ENCODE data around the gene PUM1.

The PUM1 gene

DNA sequence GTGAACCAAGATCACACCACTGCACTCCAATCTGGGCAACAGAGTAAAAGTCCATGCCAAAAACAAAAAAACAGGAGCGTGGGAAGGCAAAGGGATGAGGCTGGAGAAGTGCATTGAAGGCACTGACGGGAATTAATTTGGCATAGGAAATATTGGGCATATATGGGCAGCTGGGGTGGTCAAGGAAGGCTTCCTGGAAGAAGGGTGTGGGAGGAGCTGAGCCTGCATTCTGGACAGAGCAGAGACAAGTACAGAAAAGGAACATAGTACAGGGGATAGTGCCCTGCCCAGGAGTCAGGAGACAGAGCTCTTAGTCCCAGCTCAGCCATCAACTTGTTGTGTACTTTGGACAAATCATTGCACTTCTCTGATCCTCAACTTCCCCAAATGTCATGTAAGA is 168.6 kb downstream of the PUM1 start:
- H3K4me1 ChIP-seq (ENCODE audit: control insufficient read depth, insufficient read depth, low read length) = peaks cover 17% of the 10 kb centered on the region
- H3K27me3 ChIP-seq (ENCODE audit: control insufficient read depth, insufficient read depth, low read length) = no peaks in the 10 kb centered on the region
- no peak overlapping the region for H3K27ac ChIP-seq (ENCODE audit: low read depth, low read length)
- no peaks in the 10 kb centered on the region for H3K36me3 ChIP-seq (ENCODE audit: control insufficient read depth, insufficient read depth, low read length)
- no peak overlapping the region for H3K9ac ChIP-seq (ENCODE audit: low read depth, low read length)
- no peak overlapping the region for H3K4me3 ChIP-seq (ENCODE audit: low read depth, low read length)
- no peaks in the 10 kb centered on the region for H3K9me3 ChIP-seq (ENCODE audit: control insufficient read depth, insufficient read depth, low read length)

DNA sequence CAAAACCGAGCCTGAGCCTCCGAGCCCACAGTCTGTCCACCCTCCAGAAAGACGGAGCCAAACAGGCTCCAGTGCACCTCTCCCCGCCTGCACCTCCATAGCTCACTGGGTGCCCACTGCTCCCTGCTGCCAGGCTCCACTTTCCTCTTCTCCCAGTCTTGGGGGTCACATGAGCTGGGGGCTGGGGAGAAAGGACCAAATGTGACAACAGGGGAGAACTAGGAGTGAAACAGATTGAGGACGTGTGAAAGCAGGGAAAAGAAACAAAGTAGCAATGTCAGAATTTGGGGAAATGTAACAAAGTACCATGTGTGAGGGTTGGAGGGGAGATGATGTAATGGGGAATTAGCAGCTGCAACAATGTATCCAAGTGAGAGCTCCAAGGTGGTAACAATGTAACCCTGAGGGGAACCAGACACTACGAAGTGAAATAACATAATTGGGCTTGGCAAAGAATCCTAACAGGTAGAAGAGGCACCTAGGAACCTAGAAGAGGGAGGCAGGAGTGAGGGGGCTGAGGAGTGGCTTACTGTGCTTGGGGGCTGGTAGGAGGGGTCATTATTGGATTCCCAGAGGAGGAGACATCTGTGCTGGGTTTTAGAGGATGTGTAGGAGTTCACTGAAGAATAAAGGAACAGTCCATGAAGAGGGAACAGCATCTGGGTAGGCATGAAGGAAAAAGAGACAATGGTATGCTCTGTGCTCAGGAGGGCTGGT is 169.4 kb downstream of the PUM1 start:
- Histone ChIP-seq H3K9ac (ENCODE audit: low read depth, low read length) (no peak overlapping the region), H3K4me1 (ENCODE audit: control insufficient read depth, insufficient read depth, low read length) (peaks cover 14% of the 10 kb centered on the region), H3K4me3 (ENCODE audit: low read depth, low read length) (no peak overlapping the region), H3K27me3 (ENCODE audit: control insufficient read depth, insufficient read depth, low read length) (no peaks in the 10 kb centered on the region), H3K27ac (ENCODE audit: low read depth, low read length) (no peak overlapping the region), H3K9me3 (ENCODE audit: control insufficient read depth, insufficient read depth, low read length) (no peaks in the 10 kb centered on the region), H3K36me3 (ENCODE audit: control insufficient read depth, insufficient read depth, low read length) (no peaks in the 10 kb centered on the region)

GRCh38 chr1:30895382-30895943 is 170.1 kb downstream of the PUM1 start:
- Histone ChIP-seq H3K4me3 (ENCODE audit: low read depth, low read length) (no peak overlapping the region), H3K27ac (ENCODE audit: low read depth, low read length) (peak overlapping the region; percentile 29), H3K4me1 (ENCODE audit: control insufficient read depth, insufficient read depth, low read length) (peaks cover 12% of the 10 kb centered on the region), H3K36me3 (ENCODE audit: control insufficient read depth, insufficient read depth, low read length) (no peaks in the 10 kb centered on the region), H3K9ac (ENCODE audit: low read depth, low read length) (no peak overlapping the region), H3K9me3 (ENCODE audit: control insufficient read depth, insufficient read depth, low read length) (no peaks in the 10 kb centered on the region), H3K27me3 (ENCODE audit: control insufficient read depth, insufficient read depth, low read length) (no peaks in the 10 kb centered on the region)

DNA sequence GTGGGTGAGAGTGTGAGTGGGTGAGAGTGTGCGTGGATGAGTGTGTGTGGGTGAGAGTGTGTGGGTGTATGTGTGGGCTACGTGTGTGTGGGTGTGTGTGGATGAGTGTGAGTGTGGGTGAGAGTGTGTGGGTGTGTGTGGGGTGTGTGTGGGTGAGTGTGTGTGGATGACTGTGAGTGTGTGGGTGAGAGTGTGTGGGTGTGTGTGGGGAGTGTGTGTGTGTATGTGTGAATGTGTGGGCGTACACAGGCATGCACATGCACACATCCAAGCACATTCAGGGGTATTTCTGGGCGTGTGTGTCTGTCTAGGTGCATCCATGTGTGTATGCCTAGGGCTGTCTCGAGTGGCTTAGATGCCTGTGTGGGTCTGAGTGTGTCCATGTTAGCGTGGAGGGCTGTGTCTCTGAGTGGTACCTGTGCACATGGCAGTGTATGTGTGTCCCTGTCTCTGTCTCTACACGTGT is 171.0 kb downstream of the PUM1 start:
- H3K4me3 ChIP-seq (ENCODE audit: low read depth, low read length) = no peak overlapping the region
- no peaks in the 10 kb centered on the region for H3K36me3 ChIP-seq (ENCODE audit: control insufficient read depth, insufficient read depth, low read length)
- no peaks in the 10 kb centered on the region for H3K9me3 ChIP-seq (ENCODE audit: control insufficient read depth, insufficient read depth, low read length)
- no peak overlapping the region for H3K9ac ChIP-seq (ENCODE audit: low read depth, low read length)
- H3K4me1 ChIP-seq (ENCODE audit: control insufficient read depth, insufficient read depth, low read length) = peaks cover 12% of the 10 kb centered on the region
- H3K27ac ChIP-seq (ENCODE audit: low read depth, low read length) = no peak overlapping the region
- H3K27me3 ChIP-seq (ENCODE audit: control insufficient read depth, insufficient read depth, low read length) = no peaks in the 10 kb centered on the region

- Histone ChIP-seq H3K27ac (ENCODE audit: low read depth, low read length) (no peak overlapping the region), H3K4me1 (ENCODE audit: control insufficient read depth, insufficient read depth, low read length) (peaks cover 12% of the 10 kb centered on the region), H3K27me3 (ENCODE audit: control insufficient read depth, insufficient read depth, low read length) (no peaks in the 10 kb centered on the region), H3K36me3 (ENCODE audit: control insufficient read depth, insufficient read depth, low read length) (no peaks in the 10 kb centered on the region), H3K4me3 (ENCODE audit: low read depth, low read length) (no peak overlapping the region), H3K9ac (ENCODE audit: low read depth, low read length) (no peak overlapping the region), H3K9me3 (ENCODE audit: control insufficient read depth, insufficient read depth, low read length) (no peaks in the 10 kb centered on the region)
These were observed 171.6 kb downstream of the PUM1 start for GRCh38 chr1:30893776-30894507.

GRCh38 chr1:30892671-30893073 is 172.8 kb downstream of the PUM1 start:
- H3K27me3 ChIP-seq (ENCODE audit: control insufficient read depth, insufficient read depth, low read length) = no peaks in the 10 kb centered on the region
- no peak overlapping the region for H3K4me3 ChIP-seq (ENCODE audit: low read depth, low read length)
- no peaks in the 10 kb centered on the region for H3K9me3 ChIP-seq (ENCODE audit: control insufficient read depth, insufficient read depth, low read length)
- H3K4me1 ChIP-seq (ENCODE audit: control insufficient read depth, insufficient read depth, low read length) = peaks cover 24% of the 10 kb centered on the region
- no peak overlapping the region for H3K9ac ChIP-seq (ENCODE audit: low read depth, low read length)
- no peaks in the 10 kb centered on the region for H3K36me3 ChIP-seq (ENCODE audit: control insufficient read depth, insufficient read depth, low read length)
- H3K27ac ChIP-seq (ENCODE audit: low read depth, low read length) = no peak overlapping the region

DNA sequence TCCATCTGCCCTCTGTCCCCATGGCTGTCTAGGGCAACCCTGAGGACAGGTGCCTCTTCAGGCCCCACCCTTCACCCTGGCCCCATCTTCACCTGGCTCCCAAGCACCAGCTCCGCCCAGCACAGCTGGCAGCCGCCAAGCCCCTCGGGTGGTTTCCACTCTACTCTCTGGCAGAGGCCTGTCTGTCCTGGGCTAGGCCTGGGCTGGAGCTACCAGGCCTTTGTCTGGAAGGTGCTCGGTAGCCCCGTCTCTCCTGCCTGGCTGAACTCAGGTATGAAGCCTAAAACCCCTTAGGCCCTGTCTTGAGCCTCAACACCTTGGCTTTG is 174.3 kb downstream of the PUM1 start:
- H3K9ac ChIP-seq (ENCODE audit: low read depth, low read length) = no peak overlapping the region
- H3K4me1 ChIP-seq (ENCODE audit: control insufficient read depth, insufficient read depth, low read length) = peaks cover 30% of the 10 kb centered on the region
- no peaks in the 10 kb centered on the region for H3K36me3 ChIP-seq (ENCODE audit: control insufficient read depth, insufficient read depth, low read length)
- no peak overlapping the region for H3K27ac ChIP-seq (ENCODE audit: low read depth, low read length)
- H3K9me3 ChIP-seq (ENCODE audit: control insufficient read depth, insufficient read depth, low read length) = no peaks in the 10 kb centered on the region
- H3K4me3 ChIP-seq (ENCODE audit: low read depth, low read length) = no peak overlapping the region
- no peaks in the 10 kb centered on the region for H3K27me3 ChIP-seq (ENCODE audit: control insufficient read depth, insufficient read depth, low read length)

DNA sequence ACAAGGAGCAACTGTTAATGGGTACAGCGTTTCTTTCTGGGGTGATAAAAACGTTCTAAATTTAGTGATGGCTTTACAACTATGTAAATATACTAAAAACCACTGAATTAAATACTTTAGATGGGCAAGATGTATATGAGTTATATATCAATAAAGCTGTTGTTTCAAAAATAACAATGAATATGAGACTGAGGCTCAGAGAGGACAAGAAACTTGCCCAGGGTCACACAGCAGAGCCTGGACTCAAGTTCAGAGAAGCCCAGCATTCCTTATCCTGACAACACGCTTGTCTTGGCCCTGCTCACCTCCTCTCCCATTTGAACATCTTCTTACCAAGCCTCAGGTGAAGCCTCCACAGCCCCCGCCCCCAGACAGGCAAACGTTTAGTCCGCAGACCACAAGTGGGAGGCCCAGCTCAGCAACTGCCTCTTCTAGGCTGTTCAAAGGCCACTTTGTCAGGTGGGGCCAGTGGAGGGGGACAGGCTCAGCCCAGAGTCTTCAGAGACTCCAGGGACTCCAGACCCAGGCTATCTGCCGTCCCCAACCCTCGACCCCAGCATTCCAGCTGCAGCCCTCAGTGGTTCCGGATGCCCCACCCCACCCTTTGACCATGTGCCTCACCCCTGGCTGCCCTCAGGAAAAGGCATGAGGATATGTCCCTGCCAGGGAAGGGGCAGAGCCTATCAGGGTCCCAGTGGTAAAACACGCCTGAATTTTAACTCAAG is 174.9 kb downstream of the PUM1 start:
- H3K36me3 ChIP-seq (ENCODE audit: control insufficient read depth, insufficient read depth, low read length) = no peaks in the 10 kb centered on the region
- no peak overlapping the region for H3K4me3 ChIP-seq (ENCODE audit: low read depth, low read length)
- no peak overlapping the region for H3K27ac ChIP-seq (ENCODE audit: low read depth, low read length)
- no peak overlapping the region for H3K9ac ChIP-seq (ENCODE audit: low read depth, low read length)
- H3K27me3 ChIP-seq (ENCODE audit: control insufficient read depth, insufficient read depth, low read length) = no peaks in the 10 kb centered on the region
- no peaks in the 10 kb centered on the region for H3K9me3 ChIP-seq (ENCODE audit: control insufficient read depth, insufficient read depth, low read length)
- H3K4me1 ChIP-seq (ENCODE audit: control insufficient read depth, insufficient read depth, low read length) = peaks cover 25% of the 10 kb centered on the region

DNA sequence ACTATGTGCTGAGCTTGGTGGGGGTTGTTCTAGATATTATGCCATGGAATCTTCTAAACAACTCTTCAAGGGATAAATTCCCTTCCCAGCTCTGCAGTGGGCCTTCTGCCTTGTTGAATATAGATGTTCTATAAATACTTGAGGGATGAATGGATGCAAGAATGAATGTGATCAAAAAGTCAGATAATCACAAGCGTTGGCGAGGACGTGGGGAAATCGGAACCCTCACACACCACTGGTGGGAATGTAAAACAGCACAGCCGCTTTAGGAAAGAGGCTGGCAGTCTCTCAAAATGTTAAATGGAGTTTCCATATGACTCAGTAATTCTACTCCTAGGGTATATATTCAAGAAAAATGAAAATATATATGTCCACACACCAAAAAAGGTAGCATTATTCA is 176.0 kb downstream of the PUM1 start:
- Histone ChIP-seq H3K27me3 (ENCODE audit: control insufficient read depth, insufficient read depth, low read length) (no peaks in the 10 kb centered on the region), H3K4me1 (ENCODE audit: control insufficient read depth, insufficient read depth, low read length) (peaks cover 21% of the 10 kb centered on the region), H3K9ac (ENCODE audit: low read depth, low read length) (no peak overlapping the region)

GRCh38 chr1:30888975-30889374 is 176.5 kb downstream of the PUM1 start:
- Histone ChIP-seq H3K4me3 (ENCODE audit: low read depth, low read length) (no peak overlapping the region), H3K9me3 (ENCODE audit: control insufficient read depth, insufficient read depth, low read length) (no peaks in the 10 kb centered on the region), H3K4me1 (ENCODE audit: control insufficient read depth, insufficient read depth, low read length) (peaks cover 21% of the 10 kb centered on the region), H3K9ac (ENCODE audit: low read depth, low read length) (no peak overlapping the region), H3K27me3 (ENCODE audit: control insufficient read depth, insufficient read depth, low read length) (no peaks in the 10 kb centered on the region), H3K36me3 (ENCODE audit: control insufficient read depth, insufficient read depth, low read length) (no peaks in the 10 kb centered on the region), H3K27ac (ENCODE audit: low read depth, low read length) (no peak overlapping the region)

More for the DNA sequence above, 176.0 kb downstream of the PUM1 start:
- no peaks in the 10 kb centered on the region for H3K36me3 ChIP-seq (ENCODE audit: control insufficient read depth, insufficient read depth, low read length)
- no peak overlapping the region for H3K4me3 ChIP-seq (ENCODE audit: low read depth, low read length)
- no peak overlapping the region for H3K27ac ChIP-seq (ENCODE audit: low read depth, low read length)
- H3K9me3 ChIP-seq (ENCODE audit: control insufficient read depth, insufficient read depth, low read length) = no peaks in the 10 kb centered on the region

DNA sequence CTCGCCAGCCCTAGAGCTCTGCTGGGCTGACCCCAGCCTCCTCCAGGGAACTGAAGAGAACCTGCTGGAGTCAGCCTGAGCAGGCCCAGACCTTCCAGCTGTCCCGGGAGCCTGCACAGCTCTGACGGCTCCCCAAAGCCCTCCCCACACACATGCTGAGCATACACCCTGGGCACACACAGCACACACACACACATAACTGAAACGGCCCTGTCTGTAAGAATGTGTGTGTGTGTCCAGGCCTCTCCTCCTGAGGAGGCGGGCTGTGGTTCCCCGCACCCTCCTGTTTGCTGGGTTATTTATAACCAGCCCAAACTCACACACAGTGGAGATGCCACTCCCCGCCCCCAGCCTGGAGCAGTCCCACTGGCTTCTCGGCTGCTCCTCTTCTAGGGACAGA is 177.1 kb downstream of the PUM1 start:
- Histone ChIP-seq H3K9me3 (ENCODE audit: control insufficient read depth, insufficient read depth, low read length) (no peaks in the 10 kb centered on the region), H3K36me3 (ENCODE audit: control insufficient read depth, insufficient read depth, low read length) (no peaks in the 10 kb centered on the region), H3K4me3 (ENCODE audit: low read depth, low read length) (no peak overlapping the region), H3K9ac (ENCODE audit: low read depth, low read length) (no peak overlapping the region), H3K27ac (ENCODE audit: low read depth, low read length) (peak overlapping the region; percentile 32), H3K27me3 (ENCODE audit: control insufficient read depth, insufficient read depth, low read length) (no peaks in the 10 kb centered on the region), H3K4me1 (ENCODE audit: control insufficient read depth, insufficient read depth, low read length) (peaks cover 22% of the 10 kb centered on the region)

Data from HUES48 (cell line).